ENCODE measurements around the gene DET1. TPM values are rescaled to one million over a fixed set of nuclear protein-coding genes. Genes with fewer than 3 reads are reported as not detected.

DET1 gene
- total and polyA plus RNA-seq, 11 donors, result 3.2 to 12.4 (median 7.2) TPM

DNA sequence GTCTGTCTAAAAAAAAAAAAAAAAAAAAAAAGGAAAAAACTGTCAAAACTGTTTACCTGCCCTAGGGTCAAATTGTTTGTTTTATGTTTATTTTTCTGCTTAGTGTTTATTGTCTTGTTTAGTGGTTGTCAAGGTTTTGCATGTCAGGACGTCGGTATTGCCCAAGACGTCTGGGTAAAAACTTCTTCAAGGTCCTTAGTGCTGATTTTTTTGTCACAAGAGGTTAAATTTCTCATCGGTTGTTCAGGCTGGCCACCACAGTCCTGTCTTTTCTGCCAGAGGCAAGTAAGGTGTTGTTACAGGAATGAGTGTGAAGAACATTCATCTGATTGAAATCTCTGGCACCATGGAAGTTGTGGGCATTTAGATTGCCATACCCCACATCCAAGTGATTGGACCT, 7.0 kb downstream of the DET1 start:
- TF ChIP-seq CTCF (IDR thresholded peaks at IDR 0.05) (no peak), POLR2A (IDR thresholded peaks at IDR 0.05) (no peak)
- no peak for DNase-seq

GRCh38 chr15:88538972-88539371, 7.5 kb downstream of the DET1 start:
- ATAC-seq, result no peak
- 81 to 87% (median 83%) methylated on average over 9 of the region's 9 CpGs for WGBS, 4 donors
- Histone ChIP-seq H3K27me3 (no peaks in the 10 kb centered on the region), H3K27ac (peak overlapping the region in 4 of 12 donors; percentile 5 to 57 (median 19)), H3K36me3 (peaks cover 0 to 3% (median 0%) of the 10 kb centered on the region in 9 donors), H3K9me3 (peaks cover 0 to 7% (median 0%) of the 10 kb centered on the region in 12 donors), H3K4me3 (no peak overlapping the region), H3K4me1 (peaks cover 0 to 31% (median 20%) of the 10 kb centered on the region in 12 donors)
- no peak for DNase-seq
- intact Hi-C loops (cut with DNase I), result no loop called here
- no peak for TF ChIP-seq POLR2A (IDR thresholded peaks at IDR 0.05)
- TF ChIP-seq CTCF (IDR thresholded peaks at IDR 0.05), result no peak

More for the DNA sequence above, 7.0 kb downstream of the DET1 start:
- H3K36me3 ChIP-seq, result peaks cover 0 to 3% (median 0%) of the 10 kb centered on the region in 9 donors
- no peak overlapping the region for H3K4me3 ChIP-seq
- H3K9me3 ChIP-seq, result peaks cover 0 to 7% (median 0%) of the 10 kb centered on the region in 12 donors
- intact Hi-C loops (cut with DNase I), result no loop called here
- ATAC-seq, result no peak
- H3K4me1 ChIP-seq, result peaks cover 0 to 33% (median 20%) of the 10 kb centered on the region in 12 donors
- WGBS, 4 donors, result 70 to 86% (median 74%) methylated on average over 4 of the region's 4 CpGs
- H3K27me3 ChIP-seq, result no peaks in the 10 kb centered on the region
- peak overlapping the region in 5 of 12 donors; percentile 5 to 57 (median 13) for H3K27ac ChIP-seq

- 76 to 81% (median 77%) methylated on average over 7 of the region's 7 CpGs for WGBS, 4 donors
- H3K4me1 ChIP-seq, result peaks cover 0 to 19% (median 10%) of the 10 kb centered on the region in 12 donors
- TF ChIP-seq CTCF (IDR thresholded peaks at IDR 0.05), result no peak
- no peak for TF ChIP-seq POLR2A (IDR thresholded peaks at IDR 0.05)
- H3K27me3 ChIP-seq, result no peaks in the 10 kb centered on the region
- H3K9me3 ChIP-seq, result peaks cover 0 to 12% (median 0%) of the 10 kb centered on the region in 12 donors
- intact Hi-C loops (cut with DNase I), result no loop called here
- no peak overlapping the region for H3K27ac ChIP-seq
- no peak overlapping the region for H3K4me3 ChIP-seq
- no peak for DNase-seq
- H3K36me3 ChIP-seq, result no peaks in the 10 kb centered on the region
- no peak for ATAC-seq
Observed at GRCh38 chr15:88537591-88538317, 8.7 kb downstream of the DET1 start.

DNA sequence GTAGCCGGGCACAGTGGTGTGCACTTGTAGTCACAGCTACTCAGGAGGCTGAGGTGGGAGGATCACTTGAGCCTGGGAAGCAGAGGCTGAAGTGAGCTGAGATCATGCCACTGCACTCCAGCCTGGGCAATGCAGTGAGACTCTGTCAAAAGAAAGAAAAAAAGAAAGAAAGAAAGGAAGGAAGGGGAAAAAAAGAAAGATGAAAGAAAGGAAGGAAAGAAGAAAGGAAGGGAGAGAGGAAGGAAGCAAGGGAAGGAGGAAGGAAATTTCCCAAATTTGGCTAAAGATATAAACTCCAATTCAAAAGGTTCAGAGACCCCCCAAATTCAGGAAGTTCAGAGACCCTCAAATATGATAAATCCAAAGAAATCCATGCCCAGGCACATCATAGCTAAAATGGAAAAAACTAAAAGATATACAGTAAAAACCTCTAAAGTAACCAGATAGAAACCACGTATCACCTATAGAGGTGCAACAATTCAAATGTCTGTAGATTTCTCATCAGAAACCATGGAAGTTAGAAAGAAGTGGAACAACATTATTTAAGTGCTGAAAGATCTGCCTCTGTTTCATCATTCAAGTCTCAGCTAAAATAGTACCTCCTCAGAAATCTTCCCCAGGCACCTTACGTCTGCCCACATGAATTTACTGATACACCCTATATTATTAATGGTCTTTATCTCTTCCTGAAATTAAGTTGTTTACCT, 10.7 kb downstream of the DET1 start:
- Histone ChIP-seq H3K9me3 (peaks cover 0 to 12% (median 0%) of the 10 kb centered on the region in 12 donors), H3K36me3 (peaks cover 0 to 11% (median 8%) of the 10 kb centered on the region in 9 donors), H3K27ac (no peak overlapping the region), H3K4me1 (peaks cover 0 to 6% (median 0%) of the 10 kb centered on the region in 12 donors), H3K4me3 (no peak overlapping the region), H3K27me3 (no peaks in the 10 kb centered on the region)
- 91 to 97% (median 96%) methylated on average over 3 of the region's 3 CpGs for WGBS, 4 donors
- TF ChIP-seq POLR2A (IDR thresholded peaks at IDR 0.05) (no peak), CTCF (IDR thresholded peaks at IDR 0.05) (no peak)
- no peak for ATAC-seq
- DNase-seq, result no peak
- intact Hi-C loops (cut with DNase I), result no loop called here

All from heart left ventricle (tissue), 16 donors.